ENCODE data around the gene PSTPIP1. TPM values are rescaled to one million over a fixed set of nuclear protein-coding genes. Genes with fewer than 3 reads are reported as not detected.

Gene PSTPIP1
- total and polyA plus RNA-seq, 2 of the 4 experiments (the other 2 are of a cell fraction): 0.36 to 1.1 TPM

- Histone ChIP-seq H3K79me1 (ENCODE audit: low read depth in 1 of 2, low read length in 2 of 2) (no peaks in the 10 kb centered on the region), H3K27me3 (ENCODE audit: control insufficient read depth, insufficient read depth, low read length) (peaks cover 28% of the 10 kb centered on the region), H3K36me3 (ENCODE audit: control insufficient read depth, insufficient read depth, low read length) (no peaks in the 10 kb centered on the region), H3K23ac (ENCODE audit: low read depth, low read length) (no peak overlapping the region), H3K27ac (ENCODE audit: insufficient read depth, low read length) (no peak overlapping the region), H3K18ac (ENCODE audit: low read depth, low read length) (no peak overlapping the region), H3K9ac (ENCODE audit: low read depth, low read length) (no peak overlapping the region), H3K9me3 (ENCODE audit: control insufficient read depth, insufficient read depth, low read length) (no peaks in the 10 kb centered on the region), H2AFZ (replicated peaks; ENCODE audit: low read length, poor library complexity) (no peak overlapping the region), H3K14ac (replicated peaks; ENCODE audit: low read depth, low read length) (no peak overlapping the region), H2BK15ac (ENCODE audit: low read depth, low read length) (no peak overlapping the region), H2AK5ac (ENCODE audit: low read depth, low read length) (no peak overlapping the region), H4K91ac (ENCODE audit: insufficient read depth, low read depth, low read length) (no peak overlapping the region), H2BK5ac (ENCODE audit: low read depth, low read length, poor library complexity, severe bottlenecking) (no peak overlapping the region), H2BK120ac (ENCODE audit: low read depth, low read length) (no peak overlapping the region), H4K20me1 (ENCODE audit: insufficient read depth, low read length) (no peaks in the 10 kb centered on the region), H3K4ac (ENCODE audit: low read depth, low read length) (no peak overlapping the region; the same call in 1 of the 2 replicates), H4K5ac (ENCODE audit: low read depth, low read length) (no peak overlapping the region), H2BK20ac (ENCODE audit: low read depth, low read length) (no peak overlapping the region), H3K4me2 (ENCODE audit: low read depth, low read length) (no peak overlapping the region), H2AK9ac (replicated peaks; ENCODE audit: low read depth, low read length, poor library complexity) (no peak overlapping the region), H3K4me1 (ENCODE audit: control insufficient read depth, insufficient read depth, low read length) (no peaks in the 10 kb centered on the region), H3K56ac (ENCODE audit: extremely low read depth, insufficient read depth, low read length) (no peak overlapping the region), H4K8ac (ENCODE audit: low read depth in 2 of 2, low read length in 2 of 2) (no peak overlapping the region), H3K9me1 (ENCODE audit: insufficient read depth, low read length) (no peaks in the 10 kb centered on the region), H3K4me3 (ENCODE audit: insufficient read depth, low read depth, low read length) (no peak overlapping the region)
- ChIA-PET CTCF (no interaction called here), POLR2A (ENCODE audit: unreplicated experiment) (no interaction called here)
- WGBS, 2 experiments (ENCODE audit: extremely low coverage in 2 of 2, insufficient read length in 1 of 2): 77% methylated on average over 3 of the region's 6 CpGs; no CpG with 5 or more reads in 1 of the 2 experiments
- no peak for DNase-seq
- TF ChIP-seq RFX5 (IDR thresholded peaks at IDR 0.05; ENCODE audit: low read depth, low read length): no peak
- no peak for TF ChIP-seq MXI1 (IDR thresholded peaks at IDR 0.05; ENCODE audit: borderline replicate concordance, low read depth, low read length)
- no peak for TF ChIP-seq RCOR1 (IDR thresholded peaks at IDR 0.05; ENCODE audit: insufficient replicate concordance, low read length)
- no peak for TF ChIP-seq ELK1 (IDR thresholded peaks at IDR 0.05; ENCODE audit: borderline replicate concordance, low read depth, low read length)
- TF ChIP-seq BHLHE40 (IDR thresholded peaks at IDR 0.05; ENCODE audit: low read depth, low read length): no peak
- no peak for TF ChIP-seq MAFK (IDR thresholded peaks at IDR 0.05; ENCODE audit: low read depth, low read length)
- no peak for TF ChIP-seq MAZ (IDR thresholded peaks at IDR 0.05; ENCODE audit: borderline replicate concordance, low read depth, low read length)
- no peak for TF ChIP-seq POLR2A (IDR thresholded peaks at IDR 0.05; ENCODE audit: low read depth, low read length)
- TF ChIP-seq NFE2L2 (IDR thresholded peaks at IDR 0.05; ENCODE audit: low read depth, low read length): no peak
- BruUV-seq (replicated peaks): no TSS peak
- no peak for ATAC-seq (ENCODE audit: low read depth)
- in situ Hi-C loops (cut with MboI; ENCODE audit: low sequenced_read_pairs) (no loop called here), intact Hi-C loops (cut with micrococcal nuclease) (no loop called here), dilution Hi-C loops (cut with HindIII; ENCODE audit: low sequenced_read_pairs, unreplicated experiment) (no loop called here)
These were observed 18.8 kb downstream of the PSTPIP1 start for GRCh38 chr15:77013776-77014131.
